ENCODE measurements around the gene USP17L18.
"Not testable (repeated sequence)": the region's sequence is repeated elsewhere in the genome, so short reads cannot be mapped to it uniquely, and the experiment has no call there.

USP17L18 gene

GRCh38 chr4:9247953-9248680 is at the start of gene USP17L18:
Gene USP17L18 (plus strand): TSS chr4:9248630. CDS start chr4:9248630, 0 bp downstream.
- not testable (repeated sequence) for DNase-seq

GRCh38 chr4:9210357-9210756 is 38.1 kb upstream of the USP17L18 start, which contains the start of gene USP17L10:
Gene USP17L10 (plus strand): TSS chr4:9210657. CDS start chr4:9210657, 0 bp downstream.
- not testable (repeated sequence) for DNase-seq

GRCh38 chr4:9214701-9215100 is 33.7 kb upstream of the USP17L18 start:
- DNase-seq = not testable (repeated sequence)

GRCh38 chr4:9215105-9215504 is 33.3 kb upstream of the USP17L18 start, which contains the start of gene USP17L11:
Gene USP17L11 (plus strand): TSS chr4:9215405. CDS start chr4:9215405, 0 bp downstream.
- DNase-seq = not testable (repeated sequence)

- not testable (repeated sequence) for DNase-seq
These were observed 28.6 kb upstream of the USP17L18 start, which contains the start of gene USP17L12 for GRCh38 chr4:9219852-9220251. Gene USP17L12 (plus strand): TSS chr4:9220152. CDS start chr4:9220152, 0 bp downstream.

- DNase-seq = not testable (repeated sequence)
These were observed 23.8 kb upstream of the USP17L18 start, which contains the start of gene USP17L13 for GRCh38 chr4:9224596-9224995. Gene USP17L13 (plus strand): TSS chr4:9224896. CDS start chr4:9224896, 0 bp downstream.

- not testable (repeated sequence) for DNase-seq
These were observed 18.2 kb upstream of the USP17L18 start for GRCh38 chr4:9230249-9230648.

GRCh38 chr4:9234085-9234484 is 14.3 kb upstream of the USP17L18 start, which contains the start of gene USP17L15:
Gene USP17L15 (plus strand): TSS chr4:9234385. CDS start chr4:9234385, 0 bp downstream.
- not testable (repeated sequence) for DNase-seq

GRCh38 chr4:9238461-9238860 is 10.0 kb upstream of the USP17L18 start:
- not testable (repeated sequence) for DNase-seq

GRCh38 chr4:9243579-9243978 is 4.9 kb upstream of the USP17L18 start, which contains the start of gene USP17L17:
Gene USP17L17 (plus strand): TSS chr4:9243879. CDS start chr4:9243879, 0 bp downstream.
- not testable (repeated sequence) for DNase-seq

- DNase-seq = not testable (repeated sequence)
These were observed 4.6 kb downstream of the USP17L18 start, which contains the start of gene USP17L19 for GRCh38 chr4:9253078-9253477. Gene USP17L19 (plus strand): TSS chr4:9253378. CDS start chr4:9253378, 0 bp downstream.

GRCh38 chr4:9257824-9258223 is 9.4 kb downstream of the USP17L18 start, which contains the start of gene USP17L20:
Gene USP17L20 (plus strand): TSS chr4:9258124. CDS start chr4:9258124, 0 bp downstream.
- not testable (repeated sequence) for DNase-seq

GRCh38 chr4:9262572-9262971 is 14.1 kb downstream of the USP17L18 start, which contains the start of gene USP17L21:
Gene USP17L21 (plus strand): TSS chr4:9262872. CDS start chr4:9262872, 0 bp downstream.
- DNase-seq = not testable (repeated sequence)

- not testable (repeated sequence) for DNase-seq
These were observed 18.9 kb downstream of the USP17L18 start, which contains the start of gene USP17L22 for GRCh38 chr4:9267319-9267718. Gene USP17L22 (plus strand): TSS chr4:9267619. CDS start chr4:9267619, 0 bp downstream.

- DNase-seq = not testable (repeated sequence)
These were observed 23.3 kb downstream of the USP17L18 start for GRCh38 chr4:9271719-9272118.

Data from activated CD4-positive, alpha-beta T cell treated with anti-CD3 and anti-CD28 coated beads, Interleukin-2, amount 50 U/mL, for 4 hours (primary cell).